Hematopoietic multipotent progenitor cell treated with erythropoietin and hydrocortisone succinate and interleukin-3 and kit ligand, for 15 days (in vitro differentiated cells): ENCODE results near the gene SF1.

ENCODE experiments used
- DNase-seq: peaks from one replicate; pipeline ENCODE4 v3.0.0-alpha.2; 2015; ENCODE audit warnings: low spot score

The SF1 gene

DNA sequence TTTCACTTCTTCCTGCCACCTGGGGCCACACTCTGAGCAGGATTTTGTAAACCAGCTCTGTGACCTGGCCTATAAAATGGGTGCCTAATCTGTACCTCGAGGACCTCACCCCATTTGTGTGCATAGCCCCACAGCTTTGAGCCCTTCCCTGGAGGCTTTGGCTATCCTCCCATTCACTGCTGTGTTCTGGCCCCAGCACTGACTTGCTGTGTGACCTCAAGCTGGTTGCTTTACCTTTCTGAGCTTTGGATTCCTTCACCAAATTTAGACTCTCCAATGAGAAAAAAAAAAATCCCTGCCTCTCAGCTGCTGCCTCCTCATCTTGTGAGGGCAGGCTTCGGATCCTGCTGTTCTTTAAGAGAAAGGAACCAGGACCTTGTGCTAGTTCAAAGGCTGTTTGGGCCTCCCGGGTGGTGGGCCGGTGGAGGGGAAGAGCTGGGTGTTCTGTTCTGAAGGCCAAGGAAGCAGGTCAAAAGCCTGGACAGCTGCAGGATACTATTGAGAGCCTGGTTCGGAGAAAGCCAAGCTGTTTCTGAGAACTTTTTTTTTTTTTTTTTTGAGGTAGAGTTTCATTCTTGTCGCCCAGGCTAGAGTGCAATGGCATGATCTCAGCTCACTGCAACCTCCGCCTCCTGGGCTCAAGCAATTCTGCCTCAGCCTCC, 17.5 kb downstream of the SF1 start:
- DNase-seq: no peak

DNA sequence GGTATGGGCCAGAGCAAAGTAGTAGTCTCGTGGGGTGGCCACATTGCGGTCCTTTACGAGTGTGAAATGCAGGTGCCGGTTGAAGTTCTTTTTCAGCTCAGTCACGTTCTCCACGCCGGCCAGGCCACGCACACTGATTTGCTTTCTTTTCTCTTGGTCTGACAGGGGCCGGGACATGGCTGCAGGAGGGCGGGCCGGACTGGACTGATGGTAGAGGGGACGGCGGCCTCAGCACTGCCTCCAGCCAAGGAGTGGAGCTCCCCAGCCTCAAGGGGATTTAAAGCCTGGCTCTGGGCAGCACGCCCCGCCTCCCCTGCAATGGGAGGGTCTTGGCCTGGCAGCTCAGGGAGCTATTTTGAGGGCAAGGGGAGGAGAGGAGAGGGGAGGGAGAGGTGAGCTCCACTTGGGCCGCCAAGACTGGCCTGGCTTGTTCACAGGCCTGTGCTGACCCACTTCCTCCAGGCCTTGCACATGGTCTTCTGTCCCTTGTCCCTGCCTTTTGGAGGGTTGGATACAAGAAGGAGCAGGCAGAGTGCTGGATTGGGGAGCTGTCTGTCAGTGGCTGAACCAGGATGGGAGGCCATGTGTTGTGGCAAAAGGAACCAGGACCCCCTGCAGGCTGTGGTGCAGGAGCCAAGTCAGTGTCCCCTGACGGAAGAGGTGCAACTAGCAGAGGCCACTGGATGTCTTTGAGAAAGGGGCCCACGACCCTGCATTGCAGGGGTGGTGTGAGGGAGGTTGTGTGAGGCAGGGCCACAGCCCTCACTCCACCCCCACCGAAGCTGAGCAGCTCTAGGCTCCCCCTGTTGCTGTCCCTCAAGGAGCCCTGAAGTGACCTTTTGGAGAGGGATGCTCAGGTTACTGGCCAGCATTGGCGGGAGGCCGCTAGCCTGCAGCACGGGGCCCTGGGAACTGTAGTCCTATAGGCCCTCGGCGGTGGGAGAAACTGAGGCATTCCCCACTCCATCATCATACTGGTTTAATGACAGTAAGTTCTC, 18.3 kb downstream of the SF1 start, which contains the start of gene PYGM:
Gene PYGM (minus strand): TSS at position 253 of the 998 bp plus-strand sequence. CDS start 76 bp downstream, at position 177.
- no peak for DNase-seq

DNA sequence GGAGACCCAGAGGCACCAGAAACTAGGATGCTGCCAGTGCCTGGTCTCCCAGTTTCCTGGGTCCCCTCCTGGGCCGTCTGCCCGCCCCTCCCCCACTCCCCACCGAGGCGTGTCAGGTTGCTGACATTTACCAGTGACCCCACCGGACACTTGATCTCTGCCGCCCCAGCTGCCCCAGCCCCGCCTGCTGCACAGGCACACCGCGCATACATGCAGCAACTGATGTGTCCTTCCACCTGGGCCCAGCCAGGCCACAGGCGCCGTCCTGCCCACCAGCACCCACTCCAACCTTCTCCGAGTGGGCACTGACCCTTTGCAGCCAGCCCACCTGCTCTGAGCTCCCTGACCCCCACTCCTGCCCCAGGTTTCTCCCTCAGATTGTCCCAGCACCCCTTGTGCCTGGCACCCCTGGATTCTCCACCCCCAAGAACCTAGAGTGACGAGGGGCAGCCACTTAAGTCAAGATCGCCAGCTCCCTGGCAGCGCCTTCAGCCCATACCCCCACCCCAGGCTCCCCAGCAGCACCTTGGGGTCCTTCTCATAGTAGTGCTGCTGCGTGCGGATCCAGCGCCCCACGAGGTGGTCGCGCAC, 19.1 kb downstream of the SF1 start:
- no peak for DNase-seq

DNA sequence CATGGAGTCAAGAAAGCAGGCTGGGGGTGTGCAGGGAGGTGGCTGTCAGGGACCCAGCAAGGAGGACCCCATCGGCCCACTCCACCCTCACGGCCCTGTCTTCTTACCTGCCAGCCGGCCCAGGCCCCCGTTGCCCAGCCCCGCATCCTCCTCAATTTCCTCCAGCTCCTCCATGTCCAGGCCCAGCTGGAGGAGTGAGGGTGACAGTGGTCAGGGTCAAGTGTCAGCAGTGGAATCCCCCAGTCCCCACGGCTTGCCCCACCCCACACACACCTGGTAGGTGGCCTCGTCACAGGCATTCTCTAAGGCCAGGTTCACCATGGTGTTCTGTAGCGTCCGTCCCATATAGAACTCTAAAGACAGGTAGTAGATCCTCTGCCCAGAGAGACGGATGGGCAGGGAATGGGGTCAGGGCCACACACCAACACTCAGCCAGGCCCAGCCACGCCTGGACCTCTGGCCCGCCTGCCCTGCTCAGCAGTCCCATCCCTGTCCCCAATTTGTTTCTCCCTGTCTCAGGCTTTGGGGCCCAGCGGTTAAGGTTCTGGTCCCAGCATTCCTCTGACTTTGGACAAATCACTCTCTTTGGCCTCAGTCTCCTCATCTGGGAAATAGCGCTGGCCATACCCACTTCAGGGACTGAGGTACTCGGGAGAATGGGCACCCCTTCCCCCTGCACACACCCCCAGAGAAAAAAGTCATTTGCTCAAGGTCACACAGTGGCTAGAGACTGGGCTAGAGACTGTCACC, 19.8 kb downstream of the SF1 start:
- no peak for DNase-seq

DNA sequence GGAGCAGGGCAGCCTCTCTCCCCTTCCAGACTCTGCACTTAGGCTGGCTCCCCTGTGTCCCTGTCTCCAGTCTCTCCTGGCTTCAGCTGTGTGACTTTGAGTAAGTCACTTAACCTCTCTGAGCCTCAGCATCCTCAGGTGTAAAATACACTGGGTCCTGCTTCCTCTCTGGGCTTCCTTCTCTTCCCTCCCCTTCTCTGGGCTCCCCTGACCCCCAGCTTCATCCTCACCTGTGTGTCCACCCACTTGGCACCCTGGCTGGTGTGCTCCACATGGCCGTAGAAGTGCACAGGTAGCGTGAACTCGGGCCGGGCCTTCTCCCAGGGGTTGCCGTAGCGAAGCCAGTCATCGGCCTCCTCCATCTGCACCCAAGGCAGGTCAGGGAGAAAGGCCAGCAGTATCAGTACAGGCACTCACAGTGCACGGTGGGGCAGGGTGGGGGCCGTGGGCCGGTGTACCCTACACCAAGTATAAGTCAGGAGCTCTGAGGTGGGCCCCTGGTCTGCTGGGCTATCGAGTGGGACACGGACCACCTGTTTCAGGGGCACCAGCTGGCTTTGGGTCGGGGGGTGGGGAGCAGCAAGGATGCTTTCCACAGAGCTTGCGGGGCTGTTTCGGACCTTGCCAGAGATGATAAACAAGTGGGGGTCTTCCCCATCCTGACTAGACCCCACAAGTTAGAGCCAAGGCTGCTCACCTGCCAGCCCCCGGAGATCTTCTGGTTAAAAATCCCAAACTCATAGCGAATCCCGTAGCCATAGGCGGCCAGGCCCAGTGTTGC, 20.6 kb downstream of the SF1 start:
- DNase-seq: no peak

DNA sequence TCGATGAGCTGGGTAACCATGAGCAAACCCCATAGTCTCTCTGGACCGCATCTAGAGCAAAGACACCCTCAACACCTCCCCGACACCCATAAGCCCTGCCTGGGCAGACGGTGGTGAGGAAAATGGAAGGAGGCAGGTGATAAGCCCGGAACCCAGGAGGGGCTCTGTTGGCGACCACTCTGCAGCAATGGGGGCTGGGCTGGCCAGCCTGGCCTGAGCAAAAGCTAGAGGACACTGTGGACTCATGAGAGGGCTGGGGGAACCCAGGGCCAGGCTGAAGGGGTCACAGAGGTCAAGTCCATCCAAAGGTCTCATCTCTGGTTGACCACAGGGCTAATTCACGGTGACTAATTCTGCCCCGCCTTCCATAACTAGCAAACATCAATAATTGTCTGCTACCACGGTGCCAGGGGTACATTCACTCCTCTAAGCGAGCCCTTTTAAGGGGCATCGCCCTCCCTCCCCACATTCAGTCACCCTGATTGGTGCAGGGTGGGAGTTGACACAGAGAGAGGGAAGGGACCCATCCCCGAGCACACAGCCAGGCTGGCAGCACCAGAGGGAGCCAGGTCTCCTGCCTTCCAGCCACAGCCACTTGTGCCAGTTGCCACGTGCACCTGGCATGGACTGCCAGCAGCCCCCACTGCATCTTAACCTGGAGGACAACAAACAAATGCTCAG, 22.5 kb downstream of the SF1 start:
- no peak for DNase-seq

DNA sequence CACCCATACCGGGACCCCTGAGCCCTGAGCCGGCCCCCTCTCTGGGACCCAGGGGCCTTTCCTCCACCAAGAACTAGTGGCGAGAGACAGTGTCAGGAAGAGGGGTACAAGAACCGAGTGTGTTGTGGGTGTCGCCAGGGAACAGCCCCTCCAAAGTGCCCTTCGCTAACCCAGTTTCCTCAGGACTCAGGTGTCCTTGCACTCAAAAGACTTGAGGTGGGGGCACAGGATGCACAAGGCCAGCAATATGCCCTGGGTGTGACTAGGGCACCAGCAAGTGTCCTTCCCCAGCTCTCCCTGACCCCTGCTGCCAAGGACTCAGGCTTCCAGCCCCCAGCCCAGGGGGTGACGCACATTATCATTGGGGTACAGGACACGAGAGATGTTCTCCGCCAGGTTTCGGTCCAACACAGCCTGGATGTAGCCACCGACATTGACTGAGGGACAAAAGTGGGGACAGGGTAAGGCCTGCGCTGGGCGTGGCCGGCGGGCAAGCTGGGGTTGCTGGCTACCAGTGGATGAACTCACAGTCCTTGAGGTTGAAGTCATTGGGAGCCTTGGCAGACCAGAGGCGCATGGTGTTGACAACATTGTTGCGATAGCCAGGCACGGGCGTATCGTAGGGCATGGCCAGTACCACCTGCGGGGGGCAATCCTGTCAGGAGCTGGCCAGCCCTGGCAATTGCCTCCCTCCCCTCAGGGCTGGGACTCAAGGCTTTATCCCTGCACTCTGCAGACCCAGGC, 23.3 kb downstream of the SF1 start:
- DNase-seq: no peak

DNA sequence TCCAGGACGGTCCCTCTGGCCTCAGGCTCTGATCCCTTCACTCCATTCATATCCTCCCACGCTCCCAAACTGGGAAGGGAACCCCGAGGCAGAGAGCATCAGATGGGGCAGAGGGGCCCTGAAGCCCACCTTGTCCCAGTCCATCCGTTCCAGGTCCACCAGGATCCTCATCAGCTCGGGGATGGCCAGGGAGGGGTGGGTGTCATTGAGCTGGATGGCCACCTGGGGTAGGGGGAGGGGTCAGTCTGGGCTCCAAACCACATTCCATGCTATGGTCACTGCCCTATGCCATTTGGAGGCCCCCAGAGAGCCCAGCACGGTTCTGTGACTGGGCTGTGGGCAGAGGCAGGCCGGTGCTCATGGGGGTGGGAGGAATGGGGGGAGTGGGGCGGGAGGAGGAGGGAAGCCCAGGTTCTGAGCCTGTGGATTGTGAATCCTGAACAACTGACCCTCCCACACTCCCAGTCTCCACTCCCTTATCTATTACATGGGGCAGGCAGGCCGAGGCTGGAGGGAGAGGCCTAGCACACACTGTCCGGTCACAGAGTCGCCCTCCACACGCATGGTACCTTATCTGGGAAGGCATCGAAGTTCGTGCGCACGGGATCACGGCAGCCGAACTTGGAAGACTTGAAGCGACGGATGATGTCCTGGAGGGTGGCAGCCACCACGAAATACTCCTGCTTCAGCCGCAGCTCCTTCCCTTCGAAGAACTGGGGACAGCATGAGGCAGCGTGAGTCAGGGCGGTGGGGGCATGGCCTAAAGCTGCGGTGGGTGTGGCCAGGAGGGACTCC, 24.0 kb downstream of the SF1 start:
- no peak for DNase-seq

DNA sequence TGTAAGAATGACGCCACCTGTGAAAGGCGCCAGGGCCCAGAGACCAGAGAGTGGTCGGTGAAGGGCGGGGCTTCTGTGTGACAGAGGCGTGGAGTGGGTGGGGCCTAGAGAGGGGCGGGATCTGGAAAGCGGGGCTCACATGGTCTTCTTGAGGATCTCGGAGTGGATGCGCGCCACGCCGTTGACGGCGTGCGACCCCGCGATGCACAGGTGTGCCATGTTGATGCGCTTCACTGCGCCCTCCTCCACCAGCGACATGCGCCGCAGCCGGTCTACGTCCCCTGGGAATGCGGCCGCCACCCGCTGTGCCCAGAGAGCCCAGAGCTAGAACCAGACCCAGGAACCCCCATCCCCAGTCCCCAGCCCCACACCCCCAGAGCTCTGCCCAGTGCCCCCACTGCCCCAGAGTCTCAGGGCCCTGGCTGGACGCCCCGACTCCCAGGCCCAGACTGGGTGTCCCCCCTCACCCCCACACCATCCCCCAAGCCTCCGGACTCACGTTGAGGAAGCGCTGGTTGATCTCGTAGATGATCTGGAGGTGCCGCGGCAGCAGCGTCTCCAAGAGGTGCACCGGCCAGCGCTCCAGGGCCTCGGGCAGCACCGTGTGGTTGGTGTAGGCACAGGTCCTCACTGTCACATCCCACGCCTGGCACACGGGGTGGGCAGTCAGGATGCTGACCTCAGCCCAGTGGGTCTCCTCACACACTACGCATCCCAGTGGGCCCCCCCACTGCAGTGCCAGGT, 24.8 kb downstream of the SF1 start:
- no peak for DNase-seq

DNA sequence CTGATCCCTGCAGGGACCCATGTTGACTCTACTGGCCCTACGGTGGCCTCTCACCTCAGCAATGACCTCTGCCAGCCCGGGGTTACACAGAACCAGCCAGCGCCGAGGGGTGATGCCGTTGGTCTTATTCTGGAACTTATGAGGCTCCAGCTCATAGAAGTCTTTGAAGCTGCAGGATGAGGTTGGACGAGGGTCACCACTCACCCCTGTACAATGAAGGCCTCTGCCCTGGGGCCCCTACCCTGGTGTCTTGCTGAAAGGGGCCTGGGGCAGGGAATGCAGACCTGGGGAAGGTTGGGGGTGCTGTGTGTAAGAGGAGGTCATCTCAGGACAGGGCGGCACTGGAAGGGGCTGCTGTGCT, 25.3 kb downstream of the SF1 start:
- no peak for DNase-seq

DNA sequence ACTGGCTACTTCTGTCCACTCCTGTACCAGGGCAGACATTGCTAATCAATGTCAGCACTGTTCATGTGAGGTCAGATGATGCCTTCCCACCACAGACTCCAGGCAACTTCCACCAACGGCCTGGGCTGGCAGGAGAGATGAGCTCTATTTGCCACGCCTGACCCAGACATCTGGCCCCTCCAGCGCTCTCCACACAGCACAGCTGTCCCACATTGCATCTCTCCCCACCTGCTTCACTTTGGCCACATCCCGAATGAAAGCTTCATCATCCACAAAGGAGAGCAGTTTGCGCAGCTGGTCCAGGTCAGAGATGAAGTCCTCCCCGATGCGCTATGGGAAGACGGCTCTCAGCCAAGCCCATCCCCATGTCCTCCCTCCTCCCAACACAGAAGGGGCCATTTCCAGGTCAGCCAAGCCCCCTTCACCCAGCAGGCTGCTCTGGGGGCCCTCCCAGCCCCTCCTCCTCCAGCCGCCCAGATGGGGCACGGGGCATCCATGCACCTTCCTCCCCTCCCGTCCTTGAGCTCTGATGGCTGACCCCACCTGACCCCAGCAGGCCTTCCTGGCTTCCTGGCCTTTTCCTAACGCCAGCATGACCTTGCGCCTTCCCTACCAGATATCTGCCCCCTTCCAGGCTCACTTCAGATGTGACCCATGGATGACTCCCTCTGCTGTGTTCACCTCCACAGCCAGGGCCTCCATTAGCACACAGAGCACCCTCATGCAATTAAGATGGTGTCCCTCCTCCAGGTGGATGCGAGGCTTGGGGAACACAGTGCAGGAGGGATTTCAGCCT, 26.0 kb downstream of the SF1 start:
- DNase-seq: no peak

DNA sequence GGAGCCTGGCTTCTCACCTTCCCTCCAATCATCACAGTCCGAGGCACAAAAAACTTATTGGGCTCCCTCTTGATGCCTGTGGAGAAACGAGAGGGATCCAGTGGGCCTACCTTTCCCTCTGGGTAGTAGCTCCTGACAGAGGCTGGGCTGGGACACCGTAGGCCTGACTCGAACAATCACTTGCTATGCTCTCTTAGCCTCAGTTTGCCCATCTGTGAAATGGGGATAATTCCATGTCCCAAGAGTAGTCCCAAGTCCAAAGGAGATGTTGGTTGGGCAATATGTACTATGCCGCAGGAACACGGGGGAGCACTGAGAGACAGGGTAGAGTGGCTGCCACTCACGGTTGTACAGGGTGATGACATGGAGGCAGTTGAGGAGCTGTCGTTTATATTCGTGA, 26.8 kb downstream of the SF1 start:
- DNase-seq: no peak

DNA sequence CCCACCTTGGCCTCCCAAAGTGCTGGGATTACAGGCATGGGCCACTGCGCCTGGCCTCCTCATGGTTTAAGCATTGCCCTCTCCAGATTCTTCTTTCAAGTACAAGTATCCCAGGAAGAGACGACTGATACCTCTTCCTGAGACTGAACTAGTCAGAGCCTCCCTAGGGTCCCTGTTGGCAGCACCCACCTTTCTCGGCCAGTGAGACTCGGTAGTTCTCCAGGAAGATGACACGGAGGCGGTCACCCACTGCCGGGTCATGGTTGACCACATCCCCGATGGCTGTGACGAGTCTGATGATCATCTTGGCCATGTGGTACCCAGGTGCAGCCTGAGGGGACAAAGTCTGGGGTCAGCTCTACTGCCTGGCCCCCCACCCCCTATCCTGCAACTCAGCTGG, 27.2 kb downstream of the SF1 start:
- no peak for DNase-seq

DNA sequence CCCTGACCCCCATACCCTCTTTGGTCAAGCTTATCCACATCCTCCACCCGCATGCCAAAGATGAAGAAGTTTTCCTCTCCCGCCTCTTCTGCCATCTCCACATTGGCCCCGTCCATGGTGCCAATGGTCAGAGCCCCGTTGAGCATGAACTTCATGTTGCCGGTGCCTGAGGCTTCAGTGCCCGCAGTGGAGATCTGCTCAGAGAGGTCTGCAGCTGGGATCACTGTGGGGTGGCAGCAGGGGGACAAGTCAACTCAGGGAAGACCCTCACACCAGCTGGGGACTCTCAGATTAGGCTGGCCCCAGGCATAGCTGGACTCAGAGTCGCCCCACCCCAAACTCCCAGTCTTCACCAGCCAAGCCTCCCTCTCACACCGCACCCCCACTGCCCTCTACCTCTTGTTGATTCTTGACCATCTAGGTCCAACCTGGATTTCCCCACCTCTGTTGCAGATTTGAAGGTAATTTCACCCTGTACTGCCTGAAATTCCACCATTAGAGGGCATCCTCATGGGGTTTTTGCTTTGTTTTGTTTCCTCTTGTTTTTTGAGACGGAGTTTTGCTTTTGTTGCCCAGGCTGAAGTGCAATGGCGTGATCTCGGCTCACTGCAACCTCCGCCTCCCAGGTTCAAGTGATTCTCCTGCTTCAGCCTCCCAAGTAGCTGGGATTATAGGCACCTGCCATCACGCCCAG, 27.8 kb downstream of the SF1 start:
- DNase-seq: no peak

DNA sequence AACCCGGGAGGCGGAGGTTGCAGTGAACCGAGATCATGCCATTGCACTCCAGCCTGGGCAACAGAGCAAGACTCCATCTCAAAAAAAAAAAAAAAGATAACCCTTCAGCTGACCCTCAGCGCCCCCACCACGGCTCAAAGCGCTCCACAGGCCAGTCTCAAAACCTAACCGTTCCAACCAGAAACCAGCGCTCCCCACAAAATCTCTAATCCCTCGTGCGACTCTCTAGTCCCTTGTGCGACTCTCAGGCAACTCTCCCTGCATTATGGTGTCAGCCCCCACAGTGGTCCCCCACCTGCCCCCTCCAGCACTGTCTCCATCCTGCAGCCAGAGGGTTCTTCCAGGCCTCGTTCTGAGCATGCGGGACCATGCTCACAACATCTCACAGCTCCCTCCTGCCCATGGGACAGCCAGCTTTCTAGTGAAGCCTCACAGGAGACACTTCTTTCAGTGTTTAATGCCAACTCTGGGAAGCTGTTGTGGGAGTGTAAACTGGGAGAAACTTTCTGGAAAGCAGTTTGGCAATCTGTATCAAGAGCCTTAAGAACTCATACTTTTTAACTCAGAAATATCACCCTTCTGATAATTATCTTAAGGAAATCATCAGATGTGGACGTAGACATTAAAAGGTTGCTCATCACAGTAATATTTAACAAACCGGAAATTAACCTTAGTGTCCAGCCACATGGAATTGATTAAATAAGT, 30.2 kb downstream of the SF1 start:
- no peak for DNase-seq

DNA sequence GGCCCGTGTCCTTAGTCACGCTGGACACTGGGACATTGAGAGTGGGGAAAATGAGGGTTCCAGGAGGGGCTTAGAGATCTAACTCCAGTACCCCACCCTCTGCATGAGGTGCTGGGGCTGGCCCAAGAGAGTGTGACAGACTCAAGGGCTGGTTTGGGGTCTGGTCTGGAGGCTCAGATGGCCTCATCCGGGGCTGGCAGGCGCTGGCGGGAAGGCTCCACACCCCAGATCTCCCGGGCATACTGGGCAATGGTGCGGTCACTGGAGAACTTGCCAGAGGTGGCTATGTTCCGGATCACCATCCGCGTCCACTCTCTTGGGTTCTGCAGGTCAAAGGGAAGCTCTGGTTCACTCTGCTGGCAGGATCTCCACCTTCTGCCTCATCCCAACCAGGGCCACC, 31.9 kb downstream of the SF1 start:
- DNase-seq: no peak
